ENCODE data around the gene HPCAL1. TPM values are rescaled to one million over a fixed set of nuclear protein-coding genes. Genes with fewer than 3 reads are reported as not detected.

Gene HPCAL1
- polyA plus RNA-seq, 3 donors, result 82.1 to 99.5 (median 98.0) TPM

DNA sequence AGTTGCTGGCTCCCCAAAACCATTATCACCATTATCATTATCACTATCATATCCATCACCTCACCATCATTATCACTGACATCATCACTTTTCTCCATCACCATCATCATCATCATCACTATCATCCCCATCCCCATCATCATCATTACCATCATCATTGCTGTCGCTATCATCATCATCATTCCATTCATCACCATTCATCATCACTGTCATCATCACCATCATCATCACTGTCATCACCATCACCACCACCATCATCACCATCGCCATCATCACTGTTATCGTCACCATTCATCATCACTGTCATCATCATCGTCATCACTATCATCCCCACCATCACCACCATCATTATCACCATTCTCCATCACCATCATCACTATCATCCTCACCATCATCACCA, 9.0 kb downstream of the HPCAL1 start:
- H3K4me1 Mint-ChIP-seq, result peaks cover 39% of the 10 kb centered on the region
- peaks cover 0 to 4% (median 0%) of the 10 kb centered on the region in 3 donors for H3K27me3 Mint-ChIP-seq (ENCODE audit: low read depth in 3 of 3)
- H3K4me1 ChIP-seq (ENCODE audit: control insufficient read depth in 1 of 2, insufficient read depth in 2 of 2, low read length in 2 of 2), result peaks cover 14 to 16% of the 10 kb centered on the region in 2 donors
- H3K4me2 ChIP-seq (replicated peaks; ENCODE audit: extremely low read depth, low read length, poor library complexity, severe bottlenecking), result no peak overlapping the region
- WGBS (ENCODE audit: insufficient coverage), result 91% methylated on average over 4 of the region's 4 CpGs
- H3K4me3 Mint-ChIP-seq, result no peak overlapping the region
- H3K9ac ChIP-seq (ENCODE audit: insufficient read depth, low read length, poor library complexity, severe bottlenecking), result no peak overlapping the region
- H3K4me3 ChIP-seq (replicated peaks in 1 of 3; ENCODE audit: low read depth in 2 of 3, low read length in 3 of 3), result no peak overlapping the region
- peaks cover 100% of the 10 kb centered on the region for H3K79me2 ChIP-seq (ENCODE audit: insufficient read depth, low read length)
- H3K36me3 Mint-ChIP-seq, result peaks cover 0 to 22% of the 10 kb centered on the region in 2 donors
- H3K36me3 ChIP-seq (replicated peaks in 1 of 2; ENCODE audit: control insufficient read depth in 1 of 2, insufficient read depth in 2 of 2, low read length in 2 of 2), result peaks cover 0 to 17% of the 10 kb centered on the region in 2 donors
- peaks cover 100% of the 10 kb centered on the region for H4K20me1 ChIP-seq (ENCODE audit: insufficient read depth, low read length)
- intact Hi-C loops (cut with micrococcal nuclease), result no loop called here
- H3K27me3 ChIP-seq (ENCODE audit: control insufficient read depth in 2 of 2, insufficient read depth in 2 of 2, low read length in 2 of 2), result no peaks in the 10 kb centered on the region
- H3K27ac ChIP-seq (ENCODE audit: low read depth in 1 of 2, low read length in 2 of 2), result no peak overlapping the region
- H3K9me3 Mint-ChIP-seq, result no peaks in the 10 kb centered on the region
- TF ChIP-seq, protein P1, sequence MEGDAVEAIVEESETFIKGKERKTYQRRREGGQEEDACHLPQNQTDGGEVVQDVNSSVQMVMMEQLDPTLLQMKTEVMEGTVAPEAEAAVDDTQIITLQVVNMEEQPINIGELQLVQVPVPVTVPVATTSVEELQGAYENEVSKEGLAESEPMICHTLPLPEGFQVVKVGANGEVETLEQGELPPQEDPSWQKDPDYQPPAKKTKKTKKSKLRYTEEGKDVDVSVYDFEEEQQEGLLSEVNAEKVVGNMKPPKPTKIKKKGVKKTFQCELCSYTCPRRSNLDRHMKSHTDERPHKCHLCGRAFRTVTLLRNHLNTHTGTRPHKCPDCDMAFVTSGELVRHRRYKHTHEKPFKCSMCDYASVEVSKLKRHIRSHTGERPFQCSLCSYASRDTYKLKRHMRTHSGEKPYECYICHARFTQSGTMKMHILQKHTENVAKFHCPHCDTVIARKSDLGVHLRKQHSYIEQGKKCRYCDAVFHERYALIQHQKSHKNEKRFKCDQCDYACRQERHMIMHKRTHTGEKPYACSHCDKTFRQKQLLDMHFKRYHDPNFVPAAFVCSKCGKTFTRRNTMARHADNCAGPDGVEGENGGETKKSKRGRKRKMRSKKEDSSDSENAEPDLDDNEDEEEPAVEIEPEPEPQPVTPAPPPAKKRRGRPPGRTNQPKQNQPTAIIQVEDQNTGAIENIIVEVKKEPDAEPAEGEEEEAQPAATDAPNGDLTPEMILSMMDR (IDR thresholded peaks at IDR 0.05), result no peak
- H2AFZ ChIP-seq (ENCODE audit: insufficient read depth, low read depth, low read length, poor library complexity, severe bottlenecking), result no peak overlapping the region
- no peaks in the 10 kb centered on the region for H3K9me3 ChIP-seq (replicated peaks in 1 of 2; ENCODE audit: control insufficient read depth in 1 of 2, insufficient read depth in 1 of 2, low read length in 2 of 2)
- no peak for DNase-seq
- no peak overlapping the region for H3K27ac Mint-ChIP-seq

DNA sequence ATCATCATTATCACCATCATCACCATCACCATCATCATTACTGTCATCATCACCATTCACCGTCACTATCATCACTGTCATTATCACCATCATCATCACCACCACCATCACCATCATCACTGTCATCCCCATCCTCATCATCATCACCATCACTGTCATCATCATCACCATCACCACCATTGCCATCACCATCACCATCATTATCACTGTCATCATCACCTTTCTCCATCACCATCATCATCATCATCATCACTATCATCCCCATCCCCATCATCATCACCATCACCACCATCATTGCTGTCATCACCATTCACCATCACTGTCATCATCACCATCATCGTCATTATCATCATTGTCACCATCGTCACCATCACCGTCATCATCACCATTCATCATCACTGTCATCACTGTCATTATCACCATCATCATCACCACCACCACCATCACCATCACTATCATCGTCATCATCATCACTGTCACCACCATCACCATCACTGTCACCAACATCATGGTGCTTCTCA, 9.8 kb downstream of the HPCAL1 start:
- peaks cover 100% of the 10 kb centered on the region for H4K20me1 ChIP-seq (ENCODE audit: insufficient read depth, low read length)
- Mint-ChIP-seq H3K4me1 (peaks cover 31% of the 10 kb centered on the region), H3K4me3 (no peak overlapping the region), H3K27ac (no peak overlapping the region), H3K27me3 (ENCODE audit: low read depth in 3 of 3) (peaks cover 0 to 4% (median 0%) of the 10 kb centered on the region in 3 donors), H3K9me3 (no peaks in the 10 kb centered on the region), H3K36me3 (peaks cover 3 to 22% of the 10 kb centered on the region in 2 donors)
- H3K4me1 ChIP-seq (ENCODE audit: control insufficient read depth in 1 of 2, insufficient read depth in 2 of 2, low read length in 2 of 2), result peaks cover 6 to 8% of the 10 kb centered on the region in 2 donors
- H3K4me2 ChIP-seq (replicated peaks; ENCODE audit: extremely low read depth, low read length, poor library complexity, severe bottlenecking), result no peak overlapping the region
- H3K4me3 ChIP-seq (replicated peaks in 1 of 3; ENCODE audit: low read depth in 2 of 3, low read length in 3 of 3), result no peak overlapping the region
- peaks cover 100% of the 10 kb centered on the region for H3K79me2 ChIP-seq (ENCODE audit: insufficient read depth, low read length)
- TF ChIP-seq, protein P1 (IDR thresholded peaks at IDR 0.05), result no peak
- intact Hi-C loops (cut with micrococcal nuclease), result no loop called here
- no peak overlapping the region for H2AFZ ChIP-seq (ENCODE audit: insufficient read depth, low read depth, low read length, poor library complexity, severe bottlenecking)
- DNase-seq, result no peak
- peaks cover 0 to 17% of the 10 kb centered on the region in 2 donors for H3K36me3 ChIP-seq (replicated peaks in 1 of 2; ENCODE audit: control insufficient read depth in 1 of 2, insufficient read depth in 2 of 2, low read length in 2 of 2)
- no peaks in the 10 kb centered on the region for H3K27me3 ChIP-seq (ENCODE audit: control insufficient read depth in 2 of 2, insufficient read depth in 2 of 2, low read length in 2 of 2)
- H3K9me3 ChIP-seq (replicated peaks in 1 of 2; ENCODE audit: control insufficient read depth in 1 of 2, insufficient read depth in 1 of 2, low read length in 2 of 2), result no peaks in the 10 kb centered on the region
- WGBS (ENCODE audit: insufficient coverage), result 99% methylated on average over 4 of the region's 5 CpGs
- no peak overlapping the region for H3K9ac ChIP-seq (ENCODE audit: insufficient read depth, low read length, poor library complexity, severe bottlenecking)
- H3K27ac ChIP-seq (ENCODE audit: low read depth in 1 of 2, low read length in 2 of 2), result no peak overlapping the region
